Liver (tissue), 9 donors: ENCODE results near the gene FKBP11. TPM values are rescaled to one million over a fixed set of nuclear protein-coding genes. Genes with fewer than 3 reads are reported as not detected.

ENCODE experiments used
- DNase-seq: peaks from one replicate; pipeline ENCODE4 v3.0.0-alpha.2; 2017; ENCODE audit warnings: low spot score
- H3K27ac ChIP-seq, 2 donors: one replicate each; pipeline ENCODE4 v1.7.0; 2013; ENCODE audit warnings: inconsistent platforms in 2 of 2, low read length in 2 of 2, control low read depth in 1 of 2, low read depth in 1 of 2, mild to moderate bottlenecking in 1 of 2
- H3K27me3 ChIP-seq, 4 donors: one replicate each; pipeline versions ENCODE4 v1.6.1 to v1.7.0; 2013; ENCODE audit warnings: low read length in 3 of 4, inconsistent platforms in 1 of 4, mild to moderate bottlenecking in 1 of 4, moderate library complexity in 1 of 4; ENCODE audit not compliant: control insufficient read depth in 4 of 4, insufficient read depth in 4 of 4
- H3K36me3 ChIP-seq, 4 donors: one replicate each; pipeline versions ENCODE4 v1.6.1 to v1.7.0; 2013; ENCODE audit warnings: low read length in 3 of 4, mild to moderate bottlenecking in 3 of 4, low read depth in 1 of 4, moderate library complexity in 1 of 4; ENCODE audit not compliant: control insufficient read depth in 4 of 4, insufficient read depth in 3 of 4
- H3K4me1 ChIP-seq, 4 donors: one replicate each; pipeline versions ENCODE4 v1.6.1 to v1.7.0; 2013; ENCODE audit warnings: low read length in 3 of 4, mild to moderate bottlenecking in 3 of 4, moderate library complexity in 1 of 4; ENCODE audit not compliant: control insufficient read depth in 4 of 4, insufficient read depth in 4 of 4
- H3K4me3 ChIP-seq, 3 donors: one replicate each; pipeline versions ENCODE4 v1.6.1 to v1.7.0; 2013; ENCODE audit warnings: low read length in 3 of 3, control low read depth in 1 of 3, low read depth in 1 of 3, mild to moderate bottlenecking in 1 of 3
- H3K9ac ChIP-seq, 2 donors: one replicate each; pipeline ENCODE4 v1.7.0; 2013; ENCODE audit warnings: low read length in 2 of 2, mild to moderate bottlenecking in 2 of 2, moderate library complexity in 2 of 2, control low read depth in 1 of 2, low read depth in 1 of 2
- H3K9me3 ChIP-seq, 4 donors: one replicate each; pipeline versions ENCODE4 v1.6.1 to v1.7.0; 2013; ENCODE audit warnings: low read length in 3 of 4; ENCODE audit not compliant: control insufficient read depth in 4 of 4
- EGR1 ChIP-seq, 2 donors: IDR thresholded peaks; 2 replicates each; pipeline ENCODE4 v1.6.1; 2016 to 2018; ENCODE audit warnings: antibody characterized with exemption in 2 of 2, low read depth in 2 of 2
- FOXA1 ChIP-seq: IDR thresholded peaks from 2 replicates; pipeline ENCODE4 v1.6.1; 2016; ENCODE audit warnings: antibody characterized with exemption
- FOXA2 ChIP-seq: IDR thresholded peaks from 2 replicates; pipeline ENCODE4 v1.6.1; 2016; ENCODE audit warnings: antibody characterized with exemption
- GABPA ChIP-seq, 2 donors: IDR thresholded peaks in 1 of 2; conservative IDR thresholded peaks in 1 of 2; 2 replicates each; pipeline ENCODE4 v1.6.1; 2016; ENCODE audit warnings: antibody characterized with exemption in 2 of 2, mild to moderate bottlenecking in 1 of 2, moderate library complexity in 1 of 2
- HNF4A ChIP-seq, 2 donors: conservative IDR thresholded peaks; 2 replicates each; pipeline ENCODE4 v1.6.1; 2016; ENCODE audit warnings: antibody characterized with exemption in 2 of 2, mild to moderate bottlenecking in 2 of 2
- HNF4G ChIP-seq: IDR thresholded peaks from 2 replicates; pipeline ENCODE4 v1.6.1; 2016; ENCODE audit warnings: antibody characterized with exemption
- JUND ChIP-seq, 2 donors: IDR thresholded peaks; 2 replicates each; pipeline ENCODE4 v1.6.1; 2016; ENCODE audit warnings: antibody characterized with exemption in 2 of 2
- NR2F2 ChIP-seq: IDR thresholded peaks from 2 replicates; pipeline ENCODE4 v1.6.1; 2016; ENCODE audit warnings: antibody characterized with exemption
- RAD21 ChIP-seq, 2 donors: IDR thresholded peaks; 2 replicates each; pipeline ENCODE4 v1.6.1; 2016; ENCODE audit warnings: antibody characterized with exemption in 2 of 2, mild to moderate bottlenecking in 2 of 2
- RXRA ChIP-seq, 2 donors: IDR thresholded peaks; 2 replicates each; pipeline ENCODE4 v1.6.1; 2017 to 2018; ENCODE audit warnings: antibody characterized with exemption in 2 of 2, mild to moderate bottlenecking in 1 of 2
- SP1 ChIP-seq: IDR thresholded peaks from 2 replicates; pipeline ENCODE4 v1.6.1; 2018; ENCODE audit warnings: antibody characterized with exemption, mild to moderate bottlenecking
- TAF1 ChIP-seq: conservative IDR thresholded peaks from 2 replicates; pipeline ENCODE4 v1.6.1; 2016; ENCODE audit warnings: antibody characterized with exemption, mild to moderate bottlenecking
- YY1 ChIP-seq: IDR thresholded peaks from 2 replicates; pipeline ENCODE4 v1.6.1; 2016; ENCODE audit warnings: antibody characterized with exemption, mild to moderate bottlenecking
- WGBS: extraction: QIAGEN DNeasy Blood & Tissue Kit; methylation state at CpG from one replicate; pipeline ENCODE4 v1.1.7; 2013; 5-methylcytosine and 5-hydroxymethylcytosine counted together
- polyA plus RNA-seq, 2 donors: library from polyadenylated mRNA; stranded (reverse) in 1 of 2; unstranded in 1 of 2; fragments of 200-250 nt in 1 of 2; fragments of >200 nt in 1 of 2; fragmentation: Nextera tagmentation in 1 of 2; extraction: Ambion mirVana in 1 of 2; gene quantifications; one replicate each; pipeline versions ENCODE4 v1.2.1 to v1.2.3, GENCODE V29; 2013 to 2015
- total RNA-seq, 2 donors: library from RNA; depleted of rRNA; stranded (reverse); fragments of >200 nt; gene quantifications; one replicate each; pipeline ENCODE4 v1.2.3, GENCODE V29; 2014
- TF ChIP-seq, protein P1 (sequence below): IDR thresholded peaks from 2 replicates; pipeline ENCODE4 v1.6.1; 2016; ENCODE audit warnings: antibody characterized with exemption
- TF ChIP-seq, protein P2 (sequence below): IDR thresholded peaks from 2 replicates; pipeline ENCODE4 v1.6.1; 2016; ENCODE audit warnings: antibody characterized with exemption
- TF ChIP-seq, protein P3 (sequence below): fragments of 150-350 bp; IDR thresholded peaks from 2 replicates; pipeline ENCODE4 v1.5.1; 2017; ENCODE audit warnings: improper control_type of control experiment, low read depth, low read length; ENCODE audit not compliant: missing input control
- TF ChIP-seq, protein P4 (sequence below): IDR thresholded peaks from 2 replicates; pipeline ENCODE4 v1.6.1; 2016; ENCODE audit warnings: antibody characterized with exemption, mild to moderate bottlenecking
- TF ChIP-seq, protein P5 (sequence below): IDR thresholded peaks from 2 replicates; pipeline ENCODE4 v1.6.1; 2016; ENCODE audit warnings: antibody characterized with exemption
- donor health status: healthy.
- donor health status: healthy.
- donor health status: healthy.
- donor health status: healthy.
- donor health status: healthy.

The FKBP11 gene
- total and polyA plus RNA-seq, 4 donors: 28.6 to 162 (median 64.9) TPM

DNA sequence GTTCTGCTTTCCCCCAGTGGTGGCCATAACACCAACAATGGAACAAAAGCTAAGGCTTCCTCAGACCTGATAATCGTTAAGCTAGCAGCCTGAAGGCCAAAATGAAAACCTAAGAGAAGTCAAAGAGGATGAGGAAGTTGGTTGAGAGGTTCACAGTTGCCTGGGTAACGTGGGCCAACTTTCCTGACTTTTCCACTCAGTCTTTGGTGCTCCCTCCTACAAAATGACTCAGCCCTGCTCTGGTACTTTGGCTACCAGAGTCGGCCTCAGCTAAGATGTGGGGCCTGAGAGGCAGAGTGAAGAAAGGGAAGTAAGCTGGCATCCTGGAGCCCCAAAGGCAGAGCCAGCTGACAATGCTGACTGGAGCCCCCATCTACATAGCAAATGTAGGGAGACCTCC is 14.9 kb upstream of the FKBP11 start:
- Histone ChIP-seq H3K9ac (no peak overlapping the region), H3K36me3 (peaks cover 0 to 41% (median 23%) of the 10 kb centered on the region in 4 donors), H3K27ac (no peak overlapping the region), H3K9me3 (no peaks in the 10 kb centered on the region), H3K27me3 (no peaks in the 10 kb centered on the region), H3K4me1 (no peaks in the 10 kb centered on the region), H3K4me3 (no peak overlapping the region)
- WGBS: 76% methylated on average over 3 of the region's 3 CpGs
- DNase-seq: no peak
- TF ChIP-seq RAD21 (IDR thresholded peaks at IDR 0.05): no peak
- TF ChIP-seq TAF1: no peak
- TF ChIP-seq NR2F2: no peak
- TF ChIP-seq, protein P1, sequence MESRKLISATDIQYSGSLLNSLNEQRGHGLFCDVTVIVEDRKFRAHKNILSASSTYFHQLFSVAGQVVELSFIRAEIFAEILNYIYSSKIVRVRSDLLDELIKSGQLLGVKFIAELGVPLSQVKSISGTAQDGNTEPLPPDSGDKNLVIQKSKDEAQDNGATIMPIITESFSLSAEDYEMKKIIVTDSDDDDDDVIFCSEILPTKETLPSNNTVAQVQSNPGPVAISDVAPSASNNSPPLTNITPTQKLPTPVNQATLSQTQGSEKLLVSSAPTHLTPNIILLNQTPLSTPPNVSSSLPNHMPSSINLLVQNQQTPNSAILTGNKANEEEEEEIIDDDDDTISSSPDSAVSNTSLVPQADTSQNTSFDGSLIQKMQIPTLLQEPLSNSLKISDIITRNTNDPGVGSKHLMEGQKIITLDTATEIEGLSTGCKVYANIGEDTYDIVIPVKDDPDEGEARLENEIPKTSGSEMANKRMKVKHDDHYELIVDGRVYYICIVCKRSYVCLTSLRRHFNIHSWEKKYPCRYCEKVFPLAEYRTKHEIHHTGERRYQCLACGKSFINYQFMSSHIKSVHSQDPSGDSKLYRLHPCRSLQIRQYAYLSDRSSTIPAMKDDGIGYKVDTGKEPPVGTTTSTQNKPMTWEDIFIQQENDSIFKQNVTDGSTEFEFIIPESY: no peak
- no peak for TF ChIP-seq HNF4G

DNA sequence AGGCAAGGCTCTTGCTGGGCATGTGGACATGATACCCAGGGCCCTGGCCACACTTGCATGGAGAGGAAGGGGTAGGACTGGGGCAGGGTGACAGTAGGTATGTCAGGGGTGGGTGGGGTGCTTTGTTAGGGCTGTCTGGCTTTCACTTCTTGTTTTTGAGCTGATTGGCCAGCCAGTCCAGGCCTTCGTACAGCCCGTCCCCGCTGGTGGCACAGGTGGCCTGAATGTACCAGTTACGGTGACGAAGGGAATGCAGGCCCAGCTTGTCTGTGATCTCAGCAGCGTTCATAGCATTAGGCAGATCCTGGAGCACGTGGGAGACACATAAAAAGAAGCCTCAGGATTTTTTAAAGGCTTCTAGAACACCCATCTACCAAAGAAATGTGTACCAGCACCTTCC is 13.5 kb upstream of the FKBP11 start:
- H3K36me3 ChIP-seq: peaks cover 0 to 41% (median 23%) of the 10 kb centered on the region in 4 donors
- H3K4me1 ChIP-seq: no peaks in the 10 kb centered on the region
- WGBS: 89% methylated on average over 7 of the region's 7 CpGs

More for the DNA sequence above, 13.5 kb upstream of the FKBP11 start:
- no peak for DNase-seq
- Histone ChIP-seq H3K4me3 (no peak overlapping the region), H3K9me3 (no peaks in the 10 kb centered on the region), H3K9ac (no peak overlapping the region), H3K27ac (no peak overlapping the region), H3K27me3 (no peaks in the 10 kb centered on the region)
- TF ChIP-seq EGR1 (IDR thresholded peaks at IDR 0.05; ENCODE audit: low read depth in 2 of 2): no peak
- no peak for TF ChIP-seq FOXA1
- no peak for TF ChIP-seq RAD21 (IDR thresholded peaks at IDR 0.05)
- TF ChIP-seq, protein P1: no peak
- TF ChIP-seq YY1: no peak
- TF ChIP-seq NR2F2: no peak
- no peak for TF ChIP-seq HNF4G
- TF ChIP-seq, protein P2, sequence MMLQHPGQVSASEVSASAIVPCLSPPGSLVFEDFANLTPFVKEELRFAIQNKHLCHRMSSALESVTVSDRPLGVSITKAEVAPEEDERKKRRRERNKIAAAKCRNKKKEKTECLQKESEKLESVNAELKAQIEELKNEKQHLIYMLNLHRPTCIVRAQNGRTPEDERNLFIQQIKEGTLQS: no peak
- TF ChIP-seq GABPA (IDR thresholded peaks at IDR 0.05 in 1 of 2, conservative IDR thresholded peaks at IDR 0.05 in 1 of 2): no peak
- no peak for TF ChIP-seq FOXA2
- no peak for TF ChIP-seq RXRA (IDR thresholded peaks at IDR 0.05)
- no peak for TF ChIP-seq SP1
- TF ChIP-seq JUND (IDR thresholded peaks at IDR 0.05): no peak
- TF ChIP-seq, protein P3, sequence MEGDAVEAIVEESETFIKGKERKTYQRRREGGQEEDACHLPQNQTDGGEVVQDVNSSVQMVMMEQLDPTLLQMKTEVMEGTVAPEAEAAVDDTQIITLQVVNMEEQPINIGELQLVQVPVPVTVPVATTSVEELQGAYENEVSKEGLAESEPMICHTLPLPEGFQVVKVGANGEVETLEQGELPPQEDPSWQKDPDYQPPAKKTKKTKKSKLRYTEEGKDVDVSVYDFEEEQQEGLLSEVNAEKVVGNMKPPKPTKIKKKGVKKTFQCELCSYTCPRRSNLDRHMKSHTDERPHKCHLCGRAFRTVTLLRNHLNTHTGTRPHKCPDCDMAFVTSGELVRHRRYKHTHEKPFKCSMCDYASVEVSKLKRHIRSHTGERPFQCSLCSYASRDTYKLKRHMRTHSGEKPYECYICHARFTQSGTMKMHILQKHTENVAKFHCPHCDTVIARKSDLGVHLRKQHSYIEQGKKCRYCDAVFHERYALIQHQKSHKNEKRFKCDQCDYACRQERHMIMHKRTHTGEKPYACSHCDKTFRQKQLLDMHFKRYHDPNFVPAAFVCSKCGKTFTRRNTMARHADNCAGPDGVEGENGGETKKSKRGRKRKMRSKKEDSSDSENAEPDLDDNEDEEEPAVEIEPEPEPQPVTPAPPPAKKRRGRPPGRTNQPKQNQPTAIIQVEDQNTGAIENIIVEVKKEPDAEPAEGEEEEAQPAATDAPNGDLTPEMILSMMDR: no peak
- TF ChIP-seq TAF1: no peak
- TF ChIP-seq, protein P4, sequence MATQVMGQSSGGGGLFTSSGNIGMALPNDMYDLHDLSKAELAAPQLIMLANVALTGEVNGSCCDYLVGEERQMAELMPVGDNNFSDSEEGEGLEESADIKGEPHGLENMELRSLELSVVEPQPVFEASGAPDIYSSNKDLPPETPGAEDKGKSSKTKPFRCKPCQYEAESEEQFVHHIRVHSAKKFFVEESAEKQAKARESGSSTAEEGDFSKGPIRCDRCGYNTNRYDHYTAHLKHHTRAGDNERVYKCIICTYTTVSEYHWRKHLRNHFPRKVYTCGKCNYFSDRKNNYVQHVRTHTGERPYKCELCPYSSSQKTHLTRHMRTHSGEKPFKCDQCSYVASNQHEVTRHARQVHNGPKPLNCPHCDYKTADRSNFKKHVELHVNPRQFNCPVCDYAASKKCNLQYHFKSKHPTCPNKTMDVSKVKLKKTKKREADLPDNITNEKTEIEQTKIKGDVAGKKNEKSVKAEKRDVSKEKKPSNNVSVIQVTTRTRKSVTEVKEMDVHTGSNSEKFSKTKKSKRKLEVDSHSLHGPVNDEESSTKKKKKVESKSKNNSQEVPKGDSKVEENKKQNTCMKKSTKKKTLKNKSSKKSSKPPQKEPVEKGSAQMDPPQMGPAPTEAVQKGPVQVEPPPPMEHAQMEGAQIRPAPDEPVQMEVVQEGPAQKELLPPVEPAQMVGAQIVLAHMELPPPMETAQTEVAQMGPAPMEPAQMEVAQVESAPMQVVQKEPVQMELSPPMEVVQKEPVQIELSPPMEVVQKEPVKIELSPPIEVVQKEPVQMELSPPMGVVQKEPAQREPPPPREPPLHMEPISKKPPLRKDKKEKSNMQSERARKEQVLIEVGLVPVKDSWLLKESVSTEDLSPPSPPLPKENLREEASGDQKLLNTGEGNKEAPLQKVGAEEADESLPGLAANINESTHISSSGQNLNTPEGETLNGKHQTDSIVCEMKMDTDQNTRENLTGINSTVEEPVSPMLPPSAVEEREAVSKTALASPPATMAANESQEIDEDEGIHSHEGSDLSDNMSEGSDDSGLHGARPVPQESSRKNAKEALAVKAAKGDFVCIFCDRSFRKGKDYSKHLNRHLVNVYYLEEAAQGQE: no peak
- TF ChIP-seq HNF4A (conservative IDR thresholded peaks at IDR 0.05): no peak
- TF ChIP-seq, protein P5, sequence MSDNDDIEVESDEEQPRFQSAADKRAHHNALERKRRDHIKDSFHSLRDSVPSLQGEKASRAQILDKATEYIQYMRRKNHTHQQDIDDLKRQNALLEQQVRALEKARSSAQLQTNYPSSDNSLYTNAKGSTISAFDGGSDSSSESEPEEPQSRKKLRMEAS: no peak
